Uterus (tissue), 2 donors: ENCODE measurements around the gene FAM221B.

Experiments used
- CTCF ChIP-seq, 4 experiments: fragments of 200-600 bp in 2 of 4; fragments of 450-650 bp in 2 of 4; sonication (generic) in 2 of 4; IDR thresholded peaks; one replicate each; pipeline ENCODE4 v1.5.1; 2016 to 2019; ENCODE audit warnings: antibody characterized with exemption in 4 of 4, mild to moderate bottlenecking in 2 of 4, moderate library complexity in 1 of 4
- POLR2A ChIP-seq, 2 donors: fragments of 450-650 bp; IDR thresholded peaks; one replicate each; pipeline ENCODE4 v1.6.1; 2016; ENCODE audit warnings: antibody characterized with exemption in 2 of 2, mild to moderate bottlenecking in 1 of 2, moderate library complexity in 1 of 2

GRCh38 chr9:35822926-35823325 is 5.6 kb downstream of the FAM221B start:
- TF ChIP-seq CTCF (IDR thresholded peaks at IDR 0.05) (no peak), POLR2A (IDR thresholded peaks at IDR 0.05) (no peak)
